ENCODE measurements around the gene ECE2.

The ECE2 gene

GRCh38 chr3:184275961-184276910 lies at the start of gene ECE2:
TSS of gene ECE2 (plus strand) at chr3:184276022. CDS start at chr3:184276154, 132 bp downstream.
- TF ChIP-seq CTCF (conservative IDR thresholded peaks at IDR 0.05; ENCODE audit: control insufficient read depth, insufficient read depth, low read depth, low read length), result no peak
- DNase-seq (ENCODE audit: low read depth), result no peak
- H3K4me3 ChIP-seq (ENCODE audit: control insufficient read depth, low read depth, low read length), result no peak within 1 kb of the TSS

GRCh38 chr3:184227481-184227935 lies 48.3 kb upstream of the ECE2 start:
- peak; percentile 19 for DNase-seq (ENCODE audit: low read depth)
- no peak overlapping the region for H3K4me3 ChIP-seq (ENCODE audit: control insufficient read depth, low read depth, low read length)
- peak; percentile 83 for TF ChIP-seq CTCF (conservative IDR thresholded peaks at IDR 0.05; ENCODE audit: control insufficient read depth, insufficient read depth, low read depth, low read length)

GRCh38 chr3:184228376-184229137 lies 47.3 kb upstream of the ECE2 start:
- TF ChIP-seq CTCF (conservative IDR thresholded peaks at IDR 0.05; ENCODE audit: control insufficient read depth, insufficient read depth, low read depth, low read length), result no peak
- no peak for DNase-seq (ENCODE audit: low read depth)
- H3K4me3 ChIP-seq (ENCODE audit: control insufficient read depth, low read depth, low read length), result no peak overlapping the region

GRCh38 chr3:184229394-184230080 lies 46.3 kb upstream of the ECE2 start, which contains the start of gene VWA5B2:
TSS of gene VWA5B2 (plus strand) at chr3:184229585. CDS start at chr3:184230529, 944 bp downstream.
- no peak within 1 kb of the TSS for H3K4me3 ChIP-seq (ENCODE audit: control insufficient read depth, low read depth, low read length)
- no peak for DNase-seq (ENCODE audit: low read depth)
- TF ChIP-seq CTCF (conservative IDR thresholded peaks at IDR 0.05; ENCODE audit: control insufficient read depth, insufficient read depth, low read depth, low read length), result no peak

- no peak for TF ChIP-seq CTCF (conservative IDR thresholded peaks at IDR 0.05; ENCODE audit: control insufficient read depth, insufficient read depth, low read depth, low read length)
- DNase-seq (ENCODE audit: low read depth), result no peak
- H3K4me3 ChIP-seq (ENCODE audit: control insufficient read depth, low read depth, low read length), result no peak overlapping the region
Measured at GRCh38 chr3:184230081-184230602, 45.7 kb upstream of the ECE2 start.
